GM12801 (cell line): Measurements from ENCODE around the gene EPC1.

Source experiments
- TF ChIP-seq, protein P1 (sequence below): IDR thresholded peaks from one replicate; pipeline ENCODE4 v1.5.1; 2011; ENCODE audit warnings: control low read depth; ENCODE audit not compliant: insufficient read length; ENCODE audit errors: extremely low read depth

EPC1 gene

DNA sequence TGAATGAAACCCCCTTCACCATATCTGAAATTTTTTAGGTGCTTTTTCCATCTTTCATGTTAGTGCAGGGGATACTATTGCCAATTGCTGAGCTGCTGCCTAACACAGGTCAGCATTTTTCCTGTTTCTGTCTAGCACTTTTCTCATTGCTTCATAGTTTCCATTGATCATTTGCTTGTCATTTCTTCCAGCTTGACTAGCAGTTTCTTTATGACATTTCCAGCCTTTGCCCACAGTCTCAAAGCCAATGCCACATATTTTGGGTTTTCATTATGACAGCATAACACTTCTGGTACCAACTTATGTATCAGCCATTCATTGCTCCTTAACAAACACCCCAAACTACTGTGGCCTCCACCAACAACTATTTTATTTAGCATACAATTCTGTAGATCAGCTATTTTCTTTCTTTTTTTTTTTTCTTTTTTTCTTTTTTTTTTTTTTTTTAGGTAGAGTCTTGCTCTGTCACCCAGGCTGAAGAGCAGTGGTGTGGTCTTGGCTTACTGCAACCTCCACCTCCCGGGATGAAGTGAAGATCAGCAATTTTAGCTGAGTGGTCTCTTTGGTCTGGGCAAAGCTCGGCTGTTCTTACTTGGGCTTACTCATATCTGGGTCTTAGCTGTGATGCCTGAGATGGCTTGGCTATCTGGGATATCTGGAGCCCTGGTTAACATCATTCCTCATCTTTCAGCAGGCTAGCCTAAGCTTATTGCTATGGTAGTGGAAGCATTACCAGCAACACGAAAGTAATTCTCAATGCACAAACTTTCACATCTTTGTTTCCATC lies 102.3 kb downstream of the EPC1 start:
- TF ChIP-seq, protein P1, sequence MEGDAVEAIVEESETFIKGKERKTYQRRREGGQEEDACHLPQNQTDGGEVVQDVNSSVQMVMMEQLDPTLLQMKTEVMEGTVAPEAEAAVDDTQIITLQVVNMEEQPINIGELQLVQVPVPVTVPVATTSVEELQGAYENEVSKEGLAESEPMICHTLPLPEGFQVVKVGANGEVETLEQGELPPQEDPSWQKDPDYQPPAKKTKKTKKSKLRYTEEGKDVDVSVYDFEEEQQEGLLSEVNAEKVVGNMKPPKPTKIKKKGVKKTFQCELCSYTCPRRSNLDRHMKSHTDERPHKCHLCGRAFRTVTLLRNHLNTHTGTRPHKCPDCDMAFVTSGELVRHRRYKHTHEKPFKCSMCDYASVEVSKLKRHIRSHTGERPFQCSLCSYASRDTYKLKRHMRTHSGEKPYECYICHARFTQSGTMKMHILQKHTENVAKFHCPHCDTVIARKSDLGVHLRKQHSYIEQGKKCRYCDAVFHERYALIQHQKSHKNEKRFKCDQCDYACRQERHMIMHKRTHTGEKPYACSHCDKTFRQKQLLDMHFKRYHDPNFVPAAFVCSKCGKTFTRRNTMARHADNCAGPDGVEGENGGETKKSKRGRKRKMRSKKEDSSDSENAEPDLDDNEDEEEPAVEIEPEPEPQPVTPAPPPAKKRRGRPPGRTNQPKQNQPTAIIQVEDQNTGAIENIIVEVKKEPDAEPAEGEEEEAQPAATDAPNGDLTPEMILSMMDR, result no peak

DNA sequence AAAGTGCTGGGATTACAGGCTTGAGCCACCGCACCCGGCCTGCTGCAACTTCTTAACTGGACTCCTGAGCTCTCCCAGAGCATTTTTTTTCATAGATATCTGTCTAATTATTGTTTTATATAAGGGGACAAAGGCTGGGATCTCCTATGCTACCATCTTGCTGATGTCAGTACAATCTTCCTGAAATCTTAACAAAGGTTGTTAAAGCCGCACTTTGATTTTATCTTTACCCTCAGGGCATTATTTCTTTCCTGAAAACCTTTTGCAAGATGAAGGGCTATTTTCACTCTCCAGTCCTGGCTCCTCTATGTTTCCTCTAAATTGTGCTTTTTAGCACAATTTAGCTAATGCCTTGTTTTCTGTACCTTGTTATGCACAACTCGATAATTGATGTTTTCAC lies 102.9 kb downstream of the EPC1 start:
- TF ChIP-seq, protein P1, result no peak

DNA sequence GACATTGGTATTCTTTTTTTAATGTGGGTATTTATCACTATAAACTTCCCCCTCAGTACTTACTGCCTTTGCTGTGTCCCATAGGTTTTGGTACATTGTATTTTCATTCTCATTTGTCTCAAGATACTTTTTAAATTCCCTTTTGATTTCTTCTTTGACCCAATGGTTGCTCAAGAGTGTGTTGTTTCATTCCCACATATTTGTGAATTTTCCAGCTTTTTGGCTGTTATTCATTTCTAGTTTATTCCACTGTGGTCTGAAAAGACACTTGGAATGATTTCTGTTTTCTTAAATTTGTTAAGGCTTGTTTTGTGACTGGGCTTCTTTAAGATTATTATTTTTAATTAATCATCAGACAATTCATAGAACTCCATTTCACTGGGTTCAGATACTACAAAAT lies 105.0 kb downstream of the EPC1 start:
- TF ChIP-seq, protein P1, result no peak

GRCh38 chr10:32240471-32240870 lies 106.5 kb downstream of the EPC1 start:
- TF ChIP-seq, protein P1, result no peak

DNA sequence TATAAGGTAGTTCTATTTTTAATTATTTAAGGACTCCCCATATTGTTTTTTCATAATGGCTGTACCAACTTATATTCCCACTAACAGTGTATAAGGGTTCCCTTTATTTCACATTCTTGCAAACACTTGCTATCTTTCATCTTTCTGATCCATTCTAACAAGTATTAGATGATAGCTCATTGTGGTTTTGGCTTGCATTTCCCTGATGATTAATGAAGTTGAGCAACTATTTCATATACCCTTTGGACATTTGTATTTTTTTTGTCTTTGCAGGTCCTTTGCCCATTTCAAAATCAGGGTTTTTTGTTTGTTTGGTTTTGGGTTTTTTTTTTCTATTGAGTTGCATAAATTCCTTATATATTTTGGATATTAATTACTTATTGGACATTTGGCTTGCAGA lies 107.2 kb downstream of the EPC1 start:
- TF ChIP-seq, protein P1, result no peak

DNA sequence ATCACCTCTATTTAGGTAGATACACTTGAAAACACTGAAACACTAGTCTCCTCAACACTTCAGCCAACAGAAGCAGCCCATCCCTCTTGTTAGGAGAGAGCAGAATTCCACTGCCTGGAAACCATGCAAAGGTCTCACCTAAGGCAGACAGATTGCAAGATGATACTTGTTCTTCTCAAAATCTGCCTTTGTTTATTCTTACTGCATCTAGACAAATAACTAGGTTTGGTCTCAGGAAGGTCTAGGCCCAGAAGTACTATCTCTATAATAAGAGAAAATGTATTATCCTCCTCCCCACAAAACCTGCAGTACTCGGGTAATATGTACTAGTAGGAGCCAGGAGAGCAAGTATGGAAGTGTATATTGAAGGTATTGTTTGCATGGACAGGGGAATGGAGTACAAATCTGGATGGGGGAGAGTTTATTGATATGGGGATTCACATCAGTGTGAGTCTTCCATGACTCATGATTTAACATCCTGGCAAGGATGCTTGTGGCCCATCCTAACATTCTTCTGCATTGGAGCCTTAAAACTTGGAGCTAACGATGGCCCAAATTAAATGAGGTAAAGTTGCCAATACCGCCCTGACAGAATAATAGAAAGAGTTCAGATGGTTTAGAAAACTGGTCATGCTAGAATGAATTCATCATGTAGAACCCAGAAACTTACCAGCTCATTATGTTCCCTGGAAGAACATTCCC lies 109.2 kb downstream of the EPC1 start:
- TF ChIP-seq, protein P1, result no peak

GRCh38 chr10:32234471-32234870 lies 112.5 kb downstream of the EPC1 start:
- TF ChIP-seq, protein P1, result no peak
